Prostate gland (tissue), 2 donors: ENCODE data around the gene SCARB1.

ENCODE experiments used
- POLR2A ChIP-seq: fragments of 450-650 bp; IDR thresholded peaks from one replicate; pipeline ENCODE4 v1.6.1; 2016; ENCODE audit warnings: antibody characterized with exemption, mild to moderate bottlenecking
- POLR2AphosphoS5 ChIP-seq: sonication (generic); formaldehyde crosslinking; IDR thresholded peaks from one replicate; pipeline ENCODE4 v1.6.1; 2017; ENCODE audit warnings: antibody characterized with exemption
- TF ChIP-seq, protein P1 (sequence below), 4 experiments: fragments of 200-600 bp in 2 of 4; fragments of 450-650 bp in 2 of 4; sonication (generic) in 2 of 4; IDR thresholded peaks; 1 replicate in 3 of 4; 2 replicates in 1 of 4; pipeline ENCODE4 v1.5.1; 2016 to 2019; ENCODE audit warnings: antibody characterized with exemption in 4 of 4, mild to moderate bottlenecking in 2 of 4, moderate library complexity in 2 of 4

DNA sequence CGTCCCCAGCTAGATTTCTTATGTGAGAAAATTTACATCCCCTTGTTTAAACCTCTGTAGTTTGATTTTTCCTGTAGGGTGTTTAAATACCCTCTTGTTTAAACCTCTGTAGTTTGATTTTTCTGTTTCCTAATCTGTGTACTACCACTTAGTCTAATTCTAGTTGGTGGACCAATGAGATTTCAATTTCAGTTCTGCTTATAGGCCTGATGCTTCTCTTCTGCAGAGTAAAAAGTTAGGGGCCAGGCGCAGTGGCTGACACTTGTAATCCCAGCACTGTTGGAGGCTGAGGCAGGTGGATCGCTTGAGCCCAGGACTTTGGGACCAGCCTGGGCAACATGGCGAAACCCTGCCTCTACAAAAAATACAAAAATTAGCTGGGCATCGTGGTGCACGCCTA is 39.3 kb upstream of the SCARB1 start:
- TF ChIP-seq, protein P1, sequence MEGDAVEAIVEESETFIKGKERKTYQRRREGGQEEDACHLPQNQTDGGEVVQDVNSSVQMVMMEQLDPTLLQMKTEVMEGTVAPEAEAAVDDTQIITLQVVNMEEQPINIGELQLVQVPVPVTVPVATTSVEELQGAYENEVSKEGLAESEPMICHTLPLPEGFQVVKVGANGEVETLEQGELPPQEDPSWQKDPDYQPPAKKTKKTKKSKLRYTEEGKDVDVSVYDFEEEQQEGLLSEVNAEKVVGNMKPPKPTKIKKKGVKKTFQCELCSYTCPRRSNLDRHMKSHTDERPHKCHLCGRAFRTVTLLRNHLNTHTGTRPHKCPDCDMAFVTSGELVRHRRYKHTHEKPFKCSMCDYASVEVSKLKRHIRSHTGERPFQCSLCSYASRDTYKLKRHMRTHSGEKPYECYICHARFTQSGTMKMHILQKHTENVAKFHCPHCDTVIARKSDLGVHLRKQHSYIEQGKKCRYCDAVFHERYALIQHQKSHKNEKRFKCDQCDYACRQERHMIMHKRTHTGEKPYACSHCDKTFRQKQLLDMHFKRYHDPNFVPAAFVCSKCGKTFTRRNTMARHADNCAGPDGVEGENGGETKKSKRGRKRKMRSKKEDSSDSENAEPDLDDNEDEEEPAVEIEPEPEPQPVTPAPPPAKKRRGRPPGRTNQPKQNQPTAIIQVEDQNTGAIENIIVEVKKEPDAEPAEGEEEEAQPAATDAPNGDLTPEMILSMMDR (IDR thresholded peaks at IDR 0.05): no peak
- no peak for TF ChIP-seq POLR2A
- no peak for TF ChIP-seq POLR2AphosphoS5
